ENCODE measurements around the gene SLC15A3.

SLC15A3 gene

DNA sequence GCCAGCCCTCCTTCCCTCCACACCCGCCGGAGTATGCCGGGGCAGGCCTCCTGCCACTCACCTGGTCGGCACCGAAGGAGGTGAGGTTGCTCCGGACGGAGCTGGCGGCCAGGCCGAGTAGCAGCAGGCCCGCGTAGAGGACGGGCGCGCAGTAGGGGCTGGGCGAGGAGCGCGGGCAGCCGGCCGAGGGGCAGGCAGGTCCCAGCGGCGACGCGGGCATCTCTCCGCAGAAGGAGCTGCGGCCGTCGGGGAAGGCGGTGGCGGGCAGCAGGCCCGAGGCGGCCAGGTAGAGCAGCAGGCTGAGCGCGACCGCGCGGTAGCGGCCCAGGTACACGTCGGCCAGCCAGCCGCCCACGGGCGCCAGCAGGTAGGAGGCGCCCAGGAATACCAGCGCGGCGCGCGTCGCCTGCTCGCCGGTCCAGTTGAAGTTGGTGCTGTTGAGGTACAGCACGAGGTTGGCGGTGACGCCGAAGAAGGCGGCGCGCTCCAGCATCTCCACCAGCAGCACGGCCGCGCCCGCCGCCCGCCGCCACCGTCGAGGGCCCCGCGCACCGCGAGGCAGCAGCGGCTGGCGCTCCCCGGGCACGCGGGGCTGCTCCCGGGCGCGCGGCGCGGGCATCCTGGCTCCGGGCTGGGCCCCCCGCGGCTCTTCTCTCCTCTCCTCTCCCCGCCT, 907 bp downstream of the SLC15A3 start:
- peak overlapping the region in 4 of 5 donors; percentile 11 to 84 (median 72) for H3K9ac ChIP-seq (ENCODE audit: low read length in 5 of 5)
- peaks cover 0 to 13% (median 7%) of the 10 kb centered on the region in 5 donors for H3K36me3 ChIP-seq (ENCODE audit: control insufficient read depth in 5 of 5, insufficient read depth in 5 of 5, low read length in 5 of 5)
- H3K27ac ChIP-seq (ENCODE audit: low read depth, low read length) = no peak overlapping the region
- H3K4me1 ChIP-seq (ENCODE audit: control insufficient read depth in 5 of 5, insufficient read depth in 5 of 5, low read length in 5 of 5) = peaks cover 0 to 50% (median 26%) of the 10 kb centered on the region in 5 donors
- no peaks in the 10 kb centered on the region for H3K9me3 ChIP-seq (ENCODE audit: control insufficient read depth in 5 of 5, low read length in 5 of 5)
- H3K27me3 ChIP-seq (ENCODE audit: control insufficient read depth in 5 of 5, insufficient read depth in 4 of 5, low read length in 5 of 5) = no peaks in the 10 kb centered on the region
- H3K4me3 ChIP-seq (ENCODE audit: low read depth in 1 of 5, low read length in 5 of 5) = peak overlapping the region; percentile 58 to 87 (median 73)

DNA sequence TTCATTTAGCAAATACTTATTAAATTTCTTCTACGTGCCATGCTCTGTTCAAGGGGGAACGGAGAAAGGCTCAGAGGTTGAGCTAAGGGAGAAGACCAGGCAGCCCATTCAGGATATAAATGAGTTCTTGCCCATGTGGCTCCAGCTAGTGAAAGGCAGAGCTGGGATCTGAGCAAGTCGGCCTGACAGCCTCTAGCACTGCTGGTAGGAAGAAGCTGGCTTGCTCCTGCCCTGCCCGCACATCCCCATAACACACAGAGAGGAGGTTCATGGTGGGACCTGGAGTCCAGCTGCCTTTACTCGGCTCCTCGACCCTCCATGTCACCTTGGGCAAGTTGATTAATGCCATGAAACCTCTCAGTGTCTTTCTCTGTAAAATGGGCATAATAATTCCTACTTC, 2.0 kb downstream of the SLC15A3 start:
- Histone ChIP-seq H3K9ac (ENCODE audit: low read length in 5 of 5) (peak overlapping the region in 2 of 5 donors; percentile 37 to 53), H3K4me1 (ENCODE audit: control insufficient read depth in 5 of 5, insufficient read depth in 5 of 5, low read length in 5 of 5) (peaks cover 0 to 51% (median 26%) of the 10 kb centered on the region in 5 donors)

GRCh38 chr11:60948250-60948649, 3.7 kb downstream of the SLC15A3 start:
- H3K4me3 ChIP-seq (ENCODE audit: low read depth in 1 of 5, low read length in 5 of 5) = no peak overlapping the region
- peaks cover 0 to 51% (median 26%) of the 10 kb centered on the region in 5 donors for H3K4me1 ChIP-seq (ENCODE audit: control insufficient read depth in 5 of 5, insufficient read depth in 5 of 5, low read length in 5 of 5)
- H3K9me3 ChIP-seq (ENCODE audit: control insufficient read depth in 5 of 5, low read length in 5 of 5) = no peaks in the 10 kb centered on the region
- H3K27me3 ChIP-seq (ENCODE audit: control insufficient read depth in 5 of 5, insufficient read depth in 4 of 5, low read length in 5 of 5) = no peaks in the 10 kb centered on the region
- H3K9ac ChIP-seq (ENCODE audit: low read length in 5 of 5) = no peak overlapping the region
- peaks cover 0 to 32% (median 15%) of the 10 kb centered on the region in 5 donors for H3K36me3 ChIP-seq (ENCODE audit: control insufficient read depth in 5 of 5, insufficient read depth in 5 of 5, low read length in 5 of 5)
- H3K27ac ChIP-seq (ENCODE audit: low read depth, low read length) = no peak overlapping the region

More for the DNA sequence above, 2.0 kb downstream of the SLC15A3 start:
- Histone ChIP-seq H3K27me3 (ENCODE audit: control insufficient read depth in 5 of 5, insufficient read depth in 4 of 5, low read length in 5 of 5) (no peaks in the 10 kb centered on the region), H3K9me3 (ENCODE audit: control insufficient read depth in 5 of 5, low read length in 5 of 5) (no peaks in the 10 kb centered on the region), H3K36me3 (ENCODE audit: control insufficient read depth in 5 of 5, insufficient read depth in 5 of 5, low read length in 5 of 5) (peaks cover 0 to 22% (median 12%) of the 10 kb centered on the region in 5 donors), H3K4me3 (ENCODE audit: low read depth in 1 of 5, low read length in 5 of 5) (peak overlapping the region; percentile 51 to 73 (median 60)), H3K27ac (ENCODE audit: low read depth, low read length) (no peak overlapping the region)

GRCh38 chr11:60947700-60948099, 4.3 kb downstream of the SLC15A3 start:
- no peak overlapping the region for H3K4me3 ChIP-seq (ENCODE audit: low read depth in 1 of 5, low read length in 5 of 5)
- peaks cover 0 to 47% (median 22%) of the 10 kb centered on the region in 5 donors for H3K4me1 ChIP-seq (ENCODE audit: control insufficient read depth in 5 of 5, insufficient read depth in 5 of 5, low read length in 5 of 5)
- H3K9me3 ChIP-seq (ENCODE audit: control insufficient read depth in 5 of 5, low read length in 5 of 5) = no peaks in the 10 kb centered on the region
- no peaks in the 10 kb centered on the region for H3K27me3 ChIP-seq (ENCODE audit: control insufficient read depth in 5 of 5, insufficient read depth in 4 of 5, low read length in 5 of 5)
- H3K9ac ChIP-seq (ENCODE audit: low read length in 5 of 5) = peak overlapping the region in 1 of 5 donors; percentile 2
- no peak overlapping the region for H3K27ac ChIP-seq (ENCODE audit: low read depth, low read length)
- peaks cover 0 to 36% (median 15%) of the 10 kb centered on the region in 5 donors for H3K36me3 ChIP-seq (ENCODE audit: control insufficient read depth in 5 of 5, insufficient read depth in 5 of 5, low read length in 5 of 5)

- Histone ChIP-seq H3K9ac (ENCODE audit: low read length in 5 of 5) (no peak overlapping the region), H3K4me1 (ENCODE audit: control insufficient read depth in 5 of 5, insufficient read depth in 5 of 5, low read length in 5 of 5) (peaks cover 0 to 43% (median 13%) of the 10 kb centered on the region in 5 donors), H3K27me3 (ENCODE audit: control insufficient read depth in 5 of 5, insufficient read depth in 4 of 5, low read length in 5 of 5) (no peaks in the 10 kb centered on the region), H3K9me3 (ENCODE audit: control insufficient read depth in 5 of 5, low read length in 5 of 5) (no peaks in the 10 kb centered on the region), H3K4me3 (ENCODE audit: low read depth in 1 of 5, low read length in 5 of 5) (no peak overlapping the region), H3K36me3 (ENCODE audit: control insufficient read depth in 5 of 5, insufficient read depth in 5 of 5, low read length in 5 of 5) (peaks cover 0 to 46% (median 20%) of the 10 kb centered on the region in 5 donors), H3K27ac (ENCODE audit: low read depth, low read length) (no peak overlapping the region)
Observed at GRCh38 chr11:60946601-60947264, 5.2 kb downstream of the SLC15A3 start.

- Histone ChIP-seq H3K9ac (ENCODE audit: low read length in 5 of 5) (no peak overlapping the region), H3K4me1 (ENCODE audit: control insufficient read depth in 5 of 5, insufficient read depth in 5 of 5, low read length in 5 of 5) (peaks cover 0 to 30% (median 0%) of the 10 kb centered on the region in 5 donors), H3K4me3 (ENCODE audit: low read depth in 1 of 5, low read length in 5 of 5) (no peak overlapping the region), H3K27ac (ENCODE audit: low read depth, low read length) (no peak overlapping the region), H3K27me3 (ENCODE audit: control insufficient read depth in 5 of 5, insufficient read depth in 4 of 5, low read length in 5 of 5) (no peaks in the 10 kb centered on the region), H3K36me3 (ENCODE audit: control insufficient read depth in 5 of 5, insufficient read depth in 5 of 5, low read length in 5 of 5) (peaks cover 0 to 61% (median 29%) of the 10 kb centered on the region in 5 donors), H3K9me3 (ENCODE audit: control insufficient read depth in 5 of 5, low read length in 5 of 5) (no peaks in the 10 kb centered on the region)
Observed at GRCh38 chr11:60945295-60945667, 6.7 kb downstream of the SLC15A3 start.

- H3K9ac ChIP-seq (ENCODE audit: low read length in 5 of 5) = no peak overlapping the region
- no peaks in the 10 kb centered on the region for H3K27me3 ChIP-seq (ENCODE audit: control insufficient read depth in 5 of 5, insufficient read depth in 4 of 5, low read length in 5 of 5)
- peaks cover 0 to 66% (median 30%) of the 10 kb centered on the region in 5 donors for H3K36me3 ChIP-seq (ENCODE audit: control insufficient read depth in 5 of 5, insufficient read depth in 5 of 5, low read length in 5 of 5)
- no peaks in the 10 kb centered on the region for H3K9me3 ChIP-seq (ENCODE audit: control insufficient read depth in 5 of 5, low read length in 5 of 5)
- H3K4me3 ChIP-seq (ENCODE audit: low read depth in 1 of 5, low read length in 5 of 5) = no peak overlapping the region
- no peak overlapping the region for H3K27ac ChIP-seq (ENCODE audit: low read depth, low read length)
- peaks cover 0 to 24% (median 0%) of the 10 kb centered on the region in 5 donors for H3K4me1 ChIP-seq (ENCODE audit: control insufficient read depth in 5 of 5, insufficient read depth in 5 of 5, low read length in 5 of 5)
Observed at GRCh38 chr11:60944490-60945294, 7.3 kb downstream of the SLC15A3 start.

GRCh38 chr11:60942970-60943565, 8.9 kb downstream of the SLC15A3 start:
- Histone ChIP-seq H3K9ac (ENCODE audit: low read length in 5 of 5) (no peak overlapping the region), H3K9me3 (ENCODE audit: control insufficient read depth in 5 of 5, low read length in 5 of 5) (no peaks in the 10 kb centered on the region), H3K4me3 (ENCODE audit: low read depth in 1 of 5, low read length in 5 of 5) (no peak overlapping the region), H3K4me1 (ENCODE audit: control insufficient read depth in 5 of 5, insufficient read depth in 5 of 5, low read length in 5 of 5) (peaks cover 0 to 15% (median 0%) of the 10 kb centered on the region in 5 donors), H3K27me3 (ENCODE audit: control insufficient read depth in 5 of 5, insufficient read depth in 4 of 5, low read length in 5 of 5) (no peaks in the 10 kb centered on the region), H3K36me3 (ENCODE audit: control insufficient read depth in 5 of 5, insufficient read depth in 5 of 5, low read length in 5 of 5) (peaks cover 0 to 78% (median 39%) of the 10 kb centered on the region in 5 donors), H3K27ac (ENCODE audit: low read depth, low read length) (no peak overlapping the region)

DNA sequence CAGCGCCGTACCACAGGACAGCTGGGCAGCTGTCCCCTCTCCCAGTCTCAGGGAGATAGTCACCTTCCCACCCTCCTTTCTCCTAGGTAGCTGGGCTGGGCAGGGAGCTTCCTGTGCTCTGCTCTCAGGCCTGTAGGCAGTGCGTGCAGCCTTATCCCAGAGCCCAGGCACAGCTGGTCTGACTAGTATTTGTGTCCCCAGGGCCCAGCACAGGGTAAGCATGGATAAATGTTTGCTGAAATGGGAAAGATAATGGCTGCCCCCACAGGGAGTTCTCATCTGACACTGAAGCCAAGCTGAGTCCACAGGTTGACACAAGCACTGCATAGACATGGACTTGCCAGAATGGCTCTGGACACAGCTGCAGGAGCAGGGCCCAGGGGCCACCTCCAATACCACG, 9.8 kb downstream of the SLC15A3 start:
- peaks cover 0 to 19% (median 0%) of the 10 kb centered on the region in 5 donors for H3K4me1 ChIP-seq (ENCODE audit: control insufficient read depth in 5 of 5, insufficient read depth in 5 of 5, low read length in 5 of 5)
- no peaks in the 10 kb centered on the region for H3K27me3 ChIP-seq (ENCODE audit: control insufficient read depth in 5 of 5, insufficient read depth in 4 of 5, low read length in 5 of 5)
- H3K27ac ChIP-seq (ENCODE audit: low read depth, low read length) = no peak overlapping the region
- H3K4me3 ChIP-seq (ENCODE audit: low read depth in 1 of 5, low read length in 5 of 5) = no peak overlapping the region
- peaks cover 0 to 86% (median 41%) of the 10 kb centered on the region in 5 donors for H3K36me3 ChIP-seq (ENCODE audit: control insufficient read depth in 5 of 5, insufficient read depth in 5 of 5, low read length in 5 of 5)
- no peak overlapping the region for H3K9ac ChIP-seq (ENCODE audit: low read length in 5 of 5)
- no peaks in the 10 kb centered on the region for H3K9me3 ChIP-seq (ENCODE audit: control insufficient read depth in 5 of 5, low read length in 5 of 5)

All from subcutaneous abdominal adipose tissue (tissue), 5 donors.